ENCODE data around the gene WDR6. TPM values are rescaled to one million over a fixed set of nuclear protein-coding genes. Genes with fewer than 3 reads are reported as not detected.

The WDR6 gene
- total RNA-seq, 2 experiments from 2014 or later: 132 to 134 TPM

GRCh38 chr3:49025793-49026520 lies 18.8 kb downstream of the WDR6 start:
- Histone ChIP-seq H3K36me3 (ENCODE audit: insufficient read depth, low read length) (peaks cover 55% of the 10 kb centered on the region), H3K4me3 (ENCODE audit: low read length) (no peak overlapping the region), H3K4me1 (ENCODE audit: insufficient read depth, low read length) (peaks cover 54% of the 10 kb centered on the region), H3K27ac (ENCODE audit: low read depth in 1 of 2, low read length in 2 of 2) (no peak overlapping the region), H3K9me3 (ENCODE audit: control insufficient read depth in 1 of 2, insufficient read depth in 1 of 2, low read length in 2 of 2) (no peaks in the 10 kb centered on the region), H3K27me3 (ENCODE audit: control insufficient read depth in 1 of 2, insufficient read depth in 2 of 2, low read length in 2 of 2) (no peaks in the 10 kb centered on the region)
- Mint-ChIP-seq H3K27ac (peak overlapping the region; percentile 93), H3K36me3 (ENCODE audit: low read depth) (peaks cover 83% of the 10 kb centered on the region), H3K4me3 (peak overlapping the region; percentile 63), H3K4me1 (ENCODE audit: low read depth) (peaks cover 46% of the 10 kb centered on the region), H3K9me3 (no peaks in the 10 kb centered on the region), H3K27me3 (no peaks in the 10 kb centered on the region)
- DNase-seq (no peak), ATAC-seq (ENCODE audit: poor library complexity) (no peak)
- ChIA-PET CTCF (interaction anchor here (1.4 kb wide), 1 partner anchor 38 kb away, joined by 7 read pairs; no protein-coding TSS in a partner anchor), POLR2A (interaction anchor here (0.8 to 12.0 kb wide), 4 partner anchors 19 to 314 kb away, joined by 3 to 331 read pairs (median 6); partner anchors contain the start of genes QRICH1, USP4 and WDR6)
- intact Hi-C loops (cut with DNase I, micrococcal nuclease): loop anchor here in 1 of 2 experiments (5.0 to 10.0 kb wide), 3 partner anchors 309 to 909 kb away; partner anchors contain the start of genes APEH and IP6K2
- no peak for TF ChIP-seq CTCF (IDR thresholded peaks at IDR 0.05)

DNA sequence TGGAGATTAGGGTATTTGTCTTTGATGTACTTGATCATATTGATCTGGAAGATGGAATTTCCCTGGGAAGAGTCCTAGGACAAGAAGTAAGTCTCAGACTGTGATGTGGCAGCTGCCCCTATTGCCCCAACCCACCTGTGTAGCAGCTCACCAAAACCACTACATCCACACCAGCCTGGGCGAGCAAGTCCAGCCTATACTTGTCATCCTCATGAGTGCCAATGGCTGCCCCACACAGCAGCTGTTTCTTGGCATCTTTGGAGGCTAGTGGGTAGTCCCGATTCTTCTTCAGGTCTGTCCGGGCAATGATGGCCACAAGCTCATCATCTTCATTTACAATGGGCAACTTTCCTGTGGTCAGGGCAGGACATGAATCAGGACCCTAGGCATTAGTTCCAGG lies 19.3 kb downstream of the WDR6 start:
- ATAC-seq (ENCODE audit: poor library complexity) (no peak), DNase-seq (no peak)
- no peaks in the 10 kb centered on the region for H3K9me3 ChIP-seq (ENCODE audit: control insufficient read depth in 1 of 2, insufficient read depth in 1 of 2, low read length in 2 of 2)
- no peak overlapping the region for H3K27ac ChIP-seq (ENCODE audit: low read depth in 1 of 2, low read length in 2 of 2)
- ChIA-PET CTCF (interaction anchor here (1.4 kb wide), 1 partner anchor 39 kb away, joined by 7 read pairs; no protein-coding TSS in a partner anchor), POLR2A (interaction anchor here (1.2 to 12.0 kb wide), 2 partner anchors 20 to 67 kb away, joined by 6 to 331 read pairs; partner anchors contain the start of genes QRICH1 and WDR6)
- peaks cover 41% of the 10 kb centered on the region for H3K4me1 Mint-ChIP-seq (ENCODE audit: low read depth)
- no peak for TF ChIP-seq CTCF (IDR thresholded peaks at IDR 0.05)
- no peaks in the 10 kb centered on the region for H3K27me3 ChIP-seq (ENCODE audit: control insufficient read depth in 1 of 2, insufficient read depth in 2 of 2, low read length in 2 of 2)
- peak overlapping the region; percentile 63 for H3K4me3 Mint-ChIP-seq
- H3K27me3 Mint-ChIP-seq: no peaks in the 10 kb centered on the region
- peaks cover 61% of the 10 kb centered on the region for H3K36me3 ChIP-seq (ENCODE audit: insufficient read depth, low read length)
- peaks cover 84% of the 10 kb centered on the region for H3K36me3 Mint-ChIP-seq (ENCODE audit: low read depth)
- H3K9me3 Mint-ChIP-seq: no peaks in the 10 kb centered on the region
- intact Hi-C loops (cut with DNase I, micrococcal nuclease): loop anchor here in 1 of 2 experiments (5.0 to 10.0 kb wide), 3 partner anchors 309 to 908 kb away; partner anchors contain the start of genes APEH and IP6K2
- H3K4me3 ChIP-seq (ENCODE audit: low read length): no peak overlapping the region
- H3K4me1 ChIP-seq (ENCODE audit: insufficient read depth, low read length): peaks cover 54% of the 10 kb centered on the region
- H3K27ac Mint-ChIP-seq: peak overlapping the region; percentile 93

GRCh38 chr3:49027634-49028033 lies 20.4 kb downstream of the WDR6 start:
- Mint-ChIP-seq H3K27ac (peak overlapping the region; percentile 93), H3K4me3 (peak overlapping the region; percentile 88), H3K27me3 (no peaks in the 10 kb centered on the region), H3K4me1 (ENCODE audit: low read depth) (peaks cover 41% of the 10 kb centered on the region), H3K36me3 (ENCODE audit: low read depth) (peaks cover 86% of the 10 kb centered on the region), H3K9me3 (no peaks in the 10 kb centered on the region)
- no peaks in the 10 kb centered on the region for H3K9me3 ChIP-seq (ENCODE audit: control insufficient read depth in 1 of 2, insufficient read depth in 1 of 2, low read length in 2 of 2)
- POLR2A ChIA-PET: interaction anchor here (2.2 to 12.0 kb wide), 3 partner anchors 10 to 66 kb away, joined by 23 to 331 read pairs (median 42); partner anchors contain the start of genes DALRD3, QRICH1 and WDR6
- H3K36me3 ChIP-seq (ENCODE audit: insufficient read depth, low read length): peaks cover 72% of the 10 kb centered on the region
- CTCF ChIA-PET: interaction anchor here (2.2 kb wide), 1 partner anchor 40 kb away, joined by 29 read pairs; no protein-coding TSS in a partner anchor
- H3K4me1 ChIP-seq (ENCODE audit: insufficient read depth, low read length): peaks cover 47% of the 10 kb centered on the region
- peak overlapping the region in 1 of 2 donors; percentile 32 for H3K27ac ChIP-seq (ENCODE audit: low read depth in 1 of 2, low read length in 2 of 2)
- intact Hi-C loops (cut with DNase I, micrococcal nuclease): loop anchor here (2.0 to 10.0 kb wide), 4 partner anchors 39 to 907 kb away; partner anchors contain the start of genes APEH (in 1 of the 2) and IP6K2 (in 1 of the 2)
- no peak for TF ChIP-seq CTCF (IDR thresholded peaks at IDR 0.05)
- H3K4me3 ChIP-seq (ENCODE audit: low read length): no peak overlapping the region
- ATAC-seq (ENCODE audit: poor library complexity) (no peak), DNase-seq (no peak)
- no peaks in the 10 kb centered on the region for H3K27me3 ChIP-seq (ENCODE audit: control insufficient read depth in 1 of 2, insufficient read depth in 2 of 2, low read length in 2 of 2)
